Caco-2 (cell line): ENCODE data around the gene OSBPL5. TPM values are rescaled to one million over a fixed set of nuclear protein-coding genes. Genes with fewer than 3 reads are reported as not detected.

ENCODE experiments used
- BruUV-seq: library from RNA; stranded (reverse); fragments of 400-500 nt; replicated peaks from 2 replicates; lab custom pipeline; 2021; lab: Mats Ljungman, UMichigan
- CTCF ChIA-PET: fragments of 300-600 bp; sonication (Branson Sonifier 250); formaldehyde crosslinking; loops from one replicate; lab custom pipeline; 2022; ENCODE audit warnings: antibody characterized with exemption; lab: Charles Lee
- POLR2A ChIA-PET: fragments of 300-600 bp; sonication (Branson Sonifier 250); formaldehyde crosslinking; loops from one replicate; lab custom pipeline; 2022; ENCODE audit warnings: antibody characterized with exemption; lab: Charles Lee
- DNase-seq, 2 experiments: peaks; one replicate each; pipeline versions ENCODE4 v3.0.0 to v3.0.0-alpha.2; 2020 to 2022
- H3K27me3 ChIP-seq: replicated peaks from 2 replicates; pipeline ENCODE4 v1.6.0; 2011; ENCODE audit warnings: low read length; ENCODE audit not compliant: control insufficient read depth, insufficient read depth
- H3K36me3 ChIP-seq: 2 replicates; pipeline ENCODE4 v1.5.1; 2011; ENCODE audit warnings: low read length; ENCODE audit not compliant: control insufficient read depth, insufficient read depth
- H3K4me1 ChIP-seq: fragments of 250-450 bp; sonication (Bioruptor Pico); 2 replicates; pipeline ENCODE4 v1.5.1; 2020; ENCODE audit warnings: mild to moderate bottlenecking
- H3K4me3 ChIP-seq: 2 replicates; pipeline ENCODE4 v1.5.1; 2011; ENCODE audit warnings: low read depth, mild to moderate bottlenecking, control low read depth, low read length
- H3K9me3 ChIP-seq: fragments of 250-450 bp; sonication (Bioruptor Pico); 2 replicates; pipeline ENCODE4 v1.5.1; 2020; ENCODE audit warnings: mild to moderate bottlenecking, moderate library complexity
- H3K27ac Mint-ChIP-seq: one replicate; pipeline ENCODE4 v1.8.0; 2022; ENCODE audit warnings: mixed read lengths; ENCODE audit not compliant: unreplicated experiment
- H3K27me3 Mint-ChIP-seq: one replicate; pipeline ENCODE4 v1.8.0; 2022; ENCODE audit warnings: mixed read lengths; ENCODE audit not compliant: insufficient read depth, unreplicated experiment
- H3K36me3 Mint-ChIP-seq: one replicate; pipeline ENCODE4 v1.8.0; 2022; ENCODE audit warnings: mild to moderate bottlenecking, mixed read lengths; ENCODE audit not compliant: insufficient read depth, unreplicated experiment
- H3K4me1 Mint-ChIP-seq: one replicate; pipeline ENCODE4 v1.8.0; 2022; ENCODE audit warnings: low read depth, mixed read lengths; ENCODE audit not compliant: unreplicated experiment
- H3K4me3 Mint-ChIP-seq: one replicate; pipeline ENCODE4 v1.8.0; 2022; ENCODE audit warnings: mild to moderate bottlenecking, moderate library complexity, mixed read lengths; ENCODE audit not compliant: unreplicated experiment
- H3K9me3 Mint-ChIP-seq: one replicate; pipeline ENCODE4 v1.8.0; 2022; ENCODE audit warnings: mixed read lengths; ENCODE audit not compliant: unreplicated experiment
- intact Hi-C: fragments of 100-400 bp; cut with micrococcal nuclease; formaldehyde crosslinking; loops from one replicate; pipeline ENCODE4 v1.10.0; 2022; ENCODE audit not compliant: unreplicated experiment
- total RNA-seq: library from RNA; stranded (reverse); gene quantifications from 2 replicates; pipeline ENCODE4 v1.2.3, GENCODE V29; 2022
- TF ChIP-seq, protein P1 (sequence below), 2 experiments: fragments of 200-600 bp in 1 of 2; IDR thresholded peaks; 1 replicate in 1 of 2; 2 replicates in 1 of 2; pipeline versions ENCODE4 v1.5.1 to v1.8.0; 2011 to 2022; ENCODE audit warnings: antibody characterized with exemption in 1 of 2, control low read depth in 1 of 2, inconsistent platforms in 1 of 2, low read depth in 1 of 2, low read length in 1 of 2, mild to moderate bottlenecking in 1 of 2, moderate library complexity in 1 of 2; ENCODE audit not compliant: insufficient read depth in 1 of 2, severe bottlenecking in 1 of 2, unreplicated experiment in 1 of 2

The OSBPL5 gene
- total RNA-seq, 1 experiment from 2014 or later, result 4.9 TPM

DNA sequence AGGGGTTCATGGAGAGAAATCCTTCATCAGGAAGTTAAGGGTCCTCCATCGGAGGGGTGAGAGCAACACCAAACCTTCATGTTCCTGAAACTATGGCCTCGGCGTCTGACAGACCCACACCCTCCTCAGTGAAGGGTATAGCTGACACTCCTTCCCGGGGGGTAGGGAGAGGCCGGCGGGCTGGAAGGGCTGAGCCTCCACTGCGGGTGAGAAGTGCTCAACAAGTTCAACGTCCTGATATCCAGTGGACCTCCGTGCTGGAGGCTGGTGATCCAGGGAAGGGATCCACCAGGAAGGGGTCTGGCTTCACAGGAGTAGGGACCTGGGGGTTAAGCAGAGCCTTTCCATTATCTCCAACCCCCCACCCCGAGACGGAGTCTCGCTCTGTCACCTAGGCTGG is 120.2 kb downstream of the OSBPL5 start:
- Histone ChIP-seq H3K36me3 (no peaks in the 10 kb centered on the region), H3K4me3 (no peak overlapping the region), H3K4me1 (no peaks in the 10 kb centered on the region), H3K27me3 (no peaks in the 10 kb centered on the region), H3K9me3 (no peaks in the 10 kb centered on the region)
- no peak overlapping the region for H3K27ac Mint-ChIP-seq
- intact Hi-C loops, result no loop called here
- H3K36me3 Mint-ChIP-seq, result peaks cover 81% of the 10 kb centered on the region
- DNase-seq, result no peak
- no TSS peak for BruUV-seq
- TF ChIP-seq, protein P1, sequence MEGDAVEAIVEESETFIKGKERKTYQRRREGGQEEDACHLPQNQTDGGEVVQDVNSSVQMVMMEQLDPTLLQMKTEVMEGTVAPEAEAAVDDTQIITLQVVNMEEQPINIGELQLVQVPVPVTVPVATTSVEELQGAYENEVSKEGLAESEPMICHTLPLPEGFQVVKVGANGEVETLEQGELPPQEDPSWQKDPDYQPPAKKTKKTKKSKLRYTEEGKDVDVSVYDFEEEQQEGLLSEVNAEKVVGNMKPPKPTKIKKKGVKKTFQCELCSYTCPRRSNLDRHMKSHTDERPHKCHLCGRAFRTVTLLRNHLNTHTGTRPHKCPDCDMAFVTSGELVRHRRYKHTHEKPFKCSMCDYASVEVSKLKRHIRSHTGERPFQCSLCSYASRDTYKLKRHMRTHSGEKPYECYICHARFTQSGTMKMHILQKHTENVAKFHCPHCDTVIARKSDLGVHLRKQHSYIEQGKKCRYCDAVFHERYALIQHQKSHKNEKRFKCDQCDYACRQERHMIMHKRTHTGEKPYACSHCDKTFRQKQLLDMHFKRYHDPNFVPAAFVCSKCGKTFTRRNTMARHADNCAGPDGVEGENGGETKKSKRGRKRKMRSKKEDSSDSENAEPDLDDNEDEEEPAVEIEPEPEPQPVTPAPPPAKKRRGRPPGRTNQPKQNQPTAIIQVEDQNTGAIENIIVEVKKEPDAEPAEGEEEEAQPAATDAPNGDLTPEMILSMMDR (IDR thresholded peaks at IDR 0.05; ENCODE audit: insufficient read depth in 1 of 2, low read depth in 1 of 2, low read length in 1 of 2, severe bottlenecking in 1 of 2, unreplicated experiment in 1 of 2), result no peak
- CTCF ChIA-PET, result no interaction called here
- POLR2A ChIA-PET, result no interaction called here
- H3K27me3 Mint-ChIP-seq, result no peaks in the 10 kb centered on the region
- H3K4me1 Mint-ChIP-seq, result peaks cover 6% of the 10 kb centered on the region
- H3K9me3 Mint-ChIP-seq, result no peaks in the 10 kb centered on the region
- no peak overlapping the region for H3K4me3 Mint-ChIP-seq

DNA sequence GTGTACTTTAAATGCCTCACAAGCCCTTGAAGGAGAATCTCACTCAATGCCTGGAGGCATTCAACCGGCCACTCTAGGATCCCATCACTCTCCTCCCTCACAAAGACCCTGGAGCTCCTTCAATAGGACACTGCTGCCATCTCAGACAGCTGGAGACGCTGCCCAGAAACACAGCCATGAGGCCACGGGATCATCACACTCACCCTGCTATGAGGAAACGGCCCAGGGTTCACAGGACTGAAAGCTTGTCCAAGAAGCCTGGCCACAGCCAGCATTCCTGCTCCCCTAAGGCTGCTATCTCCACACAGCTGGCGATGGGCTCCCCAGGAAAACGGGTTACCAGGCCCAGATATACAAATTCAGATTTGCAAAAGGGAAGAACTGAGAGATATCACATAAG is 121.1 kb downstream of the OSBPL5 start:
- no peak overlapping the region for H3K4me3 ChIP-seq
- H3K9me3 ChIP-seq, result no peaks in the 10 kb centered on the region
- no peaks in the 10 kb centered on the region for H3K27me3 Mint-ChIP-seq
- intact Hi-C loops, result no loop called here
- no peak overlapping the region for H3K27ac Mint-ChIP-seq
- no peak overlapping the region for H3K4me3 Mint-ChIP-seq
- H3K36me3 ChIP-seq, result no peaks in the 10 kb centered on the region
- TF ChIP-seq, protein P1 (IDR thresholded peaks at IDR 0.05; ENCODE audit: insufficient read depth in 1 of 2, low read depth in 1 of 2, low read length in 1 of 2, severe bottlenecking in 1 of 2, unreplicated experiment in 1 of 2), result no peak
- CTCF ChIA-PET, result no interaction called here
- peaks cover 6% of the 10 kb centered on the region for H3K4me1 Mint-ChIP-seq
- peaks cover 81% of the 10 kb centered on the region for H3K36me3 Mint-ChIP-seq
- DNase-seq, result no peak
- H3K9me3 Mint-ChIP-seq, result no peaks in the 10 kb centered on the region
- no TSS peak for BruUV-seq
- H3K27me3 ChIP-seq, result no peaks in the 10 kb centered on the region
- POLR2A ChIA-PET, result no interaction called here
- H3K4me1 ChIP-seq, result no peaks in the 10 kb centered on the region

DNA sequence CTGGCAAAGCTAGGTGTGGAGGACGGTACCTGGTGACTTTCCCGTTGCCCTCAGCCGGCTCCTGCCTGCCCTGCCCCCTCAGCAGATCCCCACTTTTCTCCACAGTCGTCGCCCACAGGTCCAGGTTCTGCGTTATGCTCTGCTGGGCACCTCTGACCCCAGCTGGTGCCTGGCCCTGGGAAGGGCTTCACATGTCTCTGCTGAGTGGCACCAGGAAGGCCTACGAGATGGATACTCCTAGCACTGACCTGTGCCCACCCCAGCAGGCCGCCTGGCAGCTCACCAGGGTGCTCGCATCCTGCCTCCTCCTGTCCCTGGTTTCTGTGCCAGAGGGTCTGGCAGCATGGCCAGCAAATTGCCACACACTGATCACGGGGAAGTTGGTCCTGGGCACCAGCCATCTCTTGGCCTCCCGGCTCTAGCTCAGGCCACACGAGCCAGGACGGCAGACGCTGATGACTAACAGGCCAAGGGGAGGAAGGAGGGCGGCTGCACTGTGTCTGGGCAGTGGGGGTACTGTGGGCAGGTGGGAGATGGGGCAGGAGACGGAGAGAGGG is 121.7 kb downstream of the OSBPL5 start:
- CTCF ChIA-PET, result no interaction called here

More for the DNA sequence above, 121.7 kb downstream of the OSBPL5 start:
- DNase-seq, result no peak
- H3K4me1 ChIP-seq, result no peaks in the 10 kb centered on the region
- POLR2A ChIA-PET, result no interaction called here
- no peak overlapping the region for H3K27ac Mint-ChIP-seq
- no peaks in the 10 kb centered on the region for H3K27me3 ChIP-seq
- H3K4me1 Mint-ChIP-seq, result peaks cover 6% of the 10 kb centered on the region
- no TSS peak for BruUV-seq
- H3K4me3 Mint-ChIP-seq, result no peak overlapping the region
- TF ChIP-seq, protein P1 (IDR thresholded peaks at IDR 0.05; ENCODE audit: insufficient read depth in 1 of 2, low read depth in 1 of 2, low read length in 1 of 2, severe bottlenecking in 1 of 2, unreplicated experiment in 1 of 2), result no peak
- H3K9me3 Mint-ChIP-seq, result no peaks in the 10 kb centered on the region
- peaks cover 84% of the 10 kb centered on the region for H3K36me3 Mint-ChIP-seq
- H3K27me3 Mint-ChIP-seq, result no peaks in the 10 kb centered on the region
- H3K9me3 ChIP-seq, result no peaks in the 10 kb centered on the region
- no peaks in the 10 kb centered on the region for H3K36me3 ChIP-seq
- intact Hi-C loops, result no loop called here
- H3K4me3 ChIP-seq, result no peak overlapping the region
